Aorta (tissue), 5 donors: ENCODE results near the gene ANO4. TPM values are rescaled to one million over a fixed set of nuclear protein-coding genes. Genes with fewer than 3 reads are reported as not detected.
"Not testable (repeated sequence)": the region's sequence is repeated elsewhere in the genome, so short reads cannot be mapped to it uniquely, and the experiment has no call there.

Source experiments
- ATAC-seq: fragments of 200-7000 bp; cut with Tn5 transposase; one replicate; pipeline ENCODE4 v1.9.1; 2022; ENCODE audit warnings: moderate library complexity; ENCODE audit not compliant: low FRiP score
- DNase-seq, 2 donors: peaks; one replicate each; pipeline ENCODE4 v3.0.0-alpha.2; 2020
- H3K27ac ChIP-seq, 2 donors: one replicate each; pipeline ENCODE4 v1.5.1; 2013; ENCODE audit warnings: low read length in 2 of 2, mild to moderate bottlenecking in 2 of 2, moderate library complexity in 2 of 2, control low read depth in 1 of 2, inconsistent platforms in 1 of 2, low read depth in 1 of 2
- H3K27me3 ChIP-seq, 2 donors: one replicate each; pipeline ENCODE4 v1.6.1; 2013; ENCODE audit warnings: control low read depth in 1 of 2, low read length in 1 of 2, mild to moderate bottlenecking in 1 of 2, moderate library complexity in 1 of 2; ENCODE audit not compliant: insufficient read depth in 2 of 2, control insufficient read depth in 1 of 2
- H3K36me3 ChIP-seq, 2 donors: one replicate each; pipeline ENCODE4 v1.6.1; 2013; ENCODE audit warnings: control low read depth in 1 of 2, low read length in 1 of 2, mild to moderate bottlenecking in 1 of 2; ENCODE audit not compliant: insufficient read depth in 2 of 2, control insufficient read depth in 1 of 2
- H3K4me1 ChIP-seq, 2 donors: one replicate each; pipeline ENCODE4 v1.6.1; 2013; ENCODE audit warnings: low read length in 2 of 2, control low read depth in 1 of 2, mild to moderate bottlenecking in 1 of 2, moderate library complexity in 1 of 2; ENCODE audit not compliant: insufficient read depth in 2 of 2, control insufficient read depth in 1 of 2
- H3K4me3 ChIP-seq, 2 donors: one replicate each; pipeline ENCODE4 v1.5.1; 2013; ENCODE audit warnings: low read length in 2 of 2, control low read depth in 1 of 2, mild to moderate bottlenecking in 1 of 2
- H3K9me3 ChIP-seq: one replicate; pipeline ENCODE4 v1.6.1; 2013; ENCODE audit warnings: mild to moderate bottlenecking, low read length; ENCODE audit not compliant: control insufficient read depth
- WGBS, 2 donors: extraction: QIAGEN DNeasy Blood & Tissue Kit; methylation state at CpG; one replicate each; pipeline ENCODE4 v1.1.7; 2013; 5-methylcytosine and 5-hydroxymethylcytosine counted together
- intact Hi-C, 2 donors: fragments of 100-400 bp; cut with DNase I; formaldehyde crosslinking; loops; one replicate each; pipeline versions ENCODE4 v1.14.2 to v1.15.0; 2022
- polyA plus RNA-seq, 2 donors: library from polyadenylated mRNA; stranded (reverse); fragments of 200-250 nt; gene quantifications; one replicate each; pipeline ENCODE4 v1.2.3, GENCODE V29; 2013
- total RNA-seq, 2 donors: library from RNA; stranded (reverse); fragmentation: NEBNext Ultra II Directional; extraction: Animal tissue kit (Norgen Biotek cat#: 25700); gene quantifications; one replicate each; pipeline ENCODE4 v1.2.1, GENCODE V29; 2021
- donor health status: healthy with polysubstance abuse.
- donor health status: Bipolar disorder and iron deficiency.
- donor health status: DM: no; HTN: no; CAD: no.
- donor health status: DM: no; HTN: no; CAD: no.
- donor health status: DM: yes; HTN: yes; CAD: no.

Gene ANO4
- total and polyA plus RNA-seq, 4 donors, result 0.32 to 0.42 TPM; not detected in 2

GRCh38 chr12:101047652-101048051, 253.1 kb downstream of the ANO4 start:
- Histone ChIP-seq H3K9me3 (no peaks in the 10 kb centered on the region), H3K4me1 (peaks cover 0 to 2% of the 10 kb centered on the region in 2 donors), H3K36me3 (no peaks in the 10 kb centered on the region), H3K27ac (no peak overlapping the region), H3K4me3 (no peak overlapping the region), H3K27me3 (no peaks in the 10 kb centered on the region)
- ATAC-seq (no peak), DNase-seq (no peak)
- WGBS, 2 donors, result 80 to 92% methylated on average over 1 of the region's 1 CpG
- intact Hi-C loops, result no loop called here

DNA sequence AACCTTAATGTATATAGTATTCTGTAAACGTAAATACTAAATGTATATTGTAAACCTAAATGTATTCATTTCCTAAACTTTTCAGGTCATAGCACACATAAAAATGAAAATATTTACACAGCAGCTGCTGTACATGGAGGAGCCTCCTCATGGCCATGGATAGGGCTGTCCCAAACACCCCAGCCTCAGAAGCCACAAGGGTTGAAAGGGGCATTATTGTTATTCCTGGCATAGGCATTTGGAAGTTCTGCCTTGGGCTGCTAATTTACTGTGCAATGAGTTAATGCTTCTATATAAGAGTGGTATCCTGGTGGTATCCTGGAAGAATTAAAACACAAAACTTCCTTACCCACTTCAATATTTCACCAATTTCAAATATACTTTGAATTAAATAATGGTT, 256.1 kb downstream of the ANO4 start:
- intact Hi-C loops, result no loop called here
- no peaks in the 10 kb centered on the region for H3K36me3 ChIP-seq
- H3K4me1 ChIP-seq, result peaks cover 0 to 2% of the 10 kb centered on the region in 2 donors
- no peak overlapping the region for H3K4me3 ChIP-seq
- H3K9me3 ChIP-seq, result no peaks in the 10 kb centered on the region
- H3K27me3 ChIP-seq, result no peaks in the 10 kb centered on the region
- ATAC-seq, result no peak
- DNase-seq, result no peak
- H3K27ac ChIP-seq, result no peak overlapping the region
- 0% methylated on average over 1 of the region's 1 CpG for WGBS, 2 donors

GRCh38 chr12:101051151-101051550, 256.6 kb downstream of the ANO4 start:
- Histone ChIP-seq H3K9me3 (no peaks in the 10 kb centered on the region), H3K36me3 (no peaks in the 10 kb centered on the region), H3K4me3 (no peak overlapping the region), H3K4me1 (peaks cover 0 to 2% of the 10 kb centered on the region in 2 donors), H3K27me3 (no peaks in the 10 kb centered on the region), H3K27ac (no peak overlapping the region)
- ATAC-seq (no peak), DNase-seq (no peak)
- intact Hi-C loops, result no loop called here

- 6 to 16% methylated on average over 8 of the region's 8 CpGs for WGBS, 2 donors
- Histone ChIP-seq H3K4me3 (no peak overlapping the region), H3K27me3 (no peaks in the 10 kb centered on the region), H3K36me3 (no peaks in the 10 kb centered on the region), H3K4me1 (peaks cover 0 to 2% of the 10 kb centered on the region in 2 donors), H3K27ac (peak overlapping the region; percentile 57), H3K9me3 (no peaks in the 10 kb centered on the region)
- ATAC-seq (no peak), DNase-seq (peak in 1 of 2 donors; percentile 35)
- intact Hi-C loops, result no loop called here
These were observed 257.4 kb downstream of the ANO4 start for GRCh38 chr12:101051901-101052550.

DNA sequence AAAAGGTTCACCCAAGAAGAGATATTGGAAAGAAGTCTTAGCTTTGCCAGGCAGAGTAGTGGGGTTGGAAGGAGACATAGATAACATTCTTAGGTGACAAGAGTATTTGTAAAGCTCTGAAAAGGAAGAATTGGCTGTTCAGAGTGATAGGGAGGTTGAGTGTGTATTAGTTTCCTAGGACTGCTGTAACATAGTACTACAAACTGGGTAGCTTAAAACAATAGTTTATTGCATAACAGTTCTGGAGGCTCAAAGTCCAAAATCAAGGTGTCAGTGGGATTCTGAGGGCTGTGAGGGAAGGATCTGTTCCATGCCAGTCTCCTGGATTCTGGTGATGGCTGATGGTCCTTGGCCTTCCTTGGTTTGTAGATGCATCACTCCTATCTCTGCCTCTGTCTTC, 258.6 kb downstream of the ANO4 start:
- DNase-seq, result no peak
- intact Hi-C loops, result no loop called here

GRCh38 chr12:101055940-101056339, 261.4 kb downstream of the ANO4 start:
- Histone ChIP-seq H3K4me1 (no peaks in the 10 kb centered on the region), H3K4me3 (no peak overlapping the region), H3K36me3 (no peaks in the 10 kb centered on the region), H3K27ac (no peak overlapping the region), H3K27me3 (no peaks in the 10 kb centered on the region), H3K9me3 (no peaks in the 10 kb centered on the region)
- no peak for ATAC-seq
- intact Hi-C loops, result no loop called here
- DNase-seq, result no peak

More for the DNA sequence above, 258.6 kb downstream of the ANO4 start:
- no peaks in the 10 kb centered on the region for H3K36me3 ChIP-seq
- H3K4me3 ChIP-seq, result no peak overlapping the region
- no peaks in the 10 kb centered on the region for H3K9me3 ChIP-seq
- H3K27ac ChIP-seq, result no peak overlapping the region
- H3K27me3 ChIP-seq, result no peaks in the 10 kb centered on the region
- no peak for ATAC-seq
- peaks cover 0 to 2% of the 10 kb centered on the region in 2 donors for H3K4me1 ChIP-seq

DNA sequence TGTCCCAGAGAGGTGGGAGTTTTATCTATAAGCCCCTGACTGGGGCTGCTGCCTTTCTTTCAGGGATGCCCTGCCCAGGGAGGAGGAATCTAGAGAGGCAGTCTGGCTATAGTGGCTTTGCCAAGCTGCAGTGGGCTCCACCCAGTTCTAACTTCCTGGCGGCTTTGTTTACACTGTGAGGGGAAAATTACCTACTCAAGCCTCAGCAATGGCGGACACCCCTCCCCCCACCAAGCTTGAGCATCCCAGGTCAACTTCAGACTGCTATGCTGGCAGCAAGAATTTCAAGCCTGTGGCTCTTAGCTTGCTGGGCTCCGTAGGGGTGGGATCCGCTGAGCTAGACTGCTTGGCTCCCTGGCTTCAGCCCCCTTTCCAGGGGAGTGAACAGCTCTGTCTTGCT, 267.9 kb downstream of the ANO4 start:
- H3K4me1 ChIP-seq, H3K36me3 ChIP-seq, H3K27ac ChIP-seq, intact Hi-C loops, ATAC-seq, H3K9me3 ChIP-seq, DNase-seq, H3K27me3 ChIP-seq, H3K4me3 ChIP-seq: not testable (repeated sequence)
- WGBS, 2 donors, result 86 to 92% methylated on average over 4 of the region's 4 CpGs

- DNase-seq (no peak), ATAC-seq (no peak)
- H3K4me3 ChIP-seq, result no peak overlapping the region
- WGBS, 2 donors, result 82 to 83% methylated on average over 5 of the region's 5 CpGs
- no peaks in the 10 kb centered on the region for H3K36me3 ChIP-seq
- intact Hi-C loops, result no loop called here
- H3K27me3 ChIP-seq, result no peaks in the 10 kb centered on the region
- no peaks in the 10 kb centered on the region for H3K4me1 ChIP-seq
- H3K9me3 ChIP-seq, result no peaks in the 10 kb centered on the region
- no peak overlapping the region for H3K27ac ChIP-seq
These were observed 270.1 kb downstream of the ANO4 start for GRCh38 chr12:101064721-101065120.

DNA sequence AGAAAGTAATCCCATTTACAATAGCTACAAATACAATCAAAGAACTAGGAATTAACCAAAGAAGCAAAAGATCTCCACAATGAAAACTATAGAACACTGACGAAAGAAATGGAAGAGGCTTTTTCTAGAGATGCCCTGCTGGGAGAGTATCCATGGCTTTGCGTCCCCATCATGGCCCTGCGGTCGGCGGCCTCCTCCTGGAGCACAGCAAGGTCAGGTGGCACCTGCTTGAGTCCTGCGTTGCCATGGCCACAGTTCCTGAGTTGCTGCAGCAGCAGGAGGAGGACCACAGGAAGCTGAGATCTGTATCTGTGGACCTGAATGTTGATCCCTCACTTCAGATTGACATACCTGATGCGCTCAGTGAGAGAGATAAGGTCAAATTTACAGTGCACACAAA, 271.9 kb downstream of the ANO4 start:
- WGBS, 2 donors, result 95 to 97% methylated on average over 7 of the region's 7 CpGs
- Histone ChIP-seq H3K4me1 (no peaks in the 10 kb centered on the region), H3K4me3 (no peak overlapping the region), H3K36me3 (no peaks in the 10 kb centered on the region), H3K27me3 (no peaks in the 10 kb centered on the region), H3K27ac (no peak overlapping the region), H3K9me3 (no peaks in the 10 kb centered on the region)
- ATAC-seq, result no peak
- intact Hi-C loops, result no loop called here
- no peak for DNase-seq
